Activated T-cell treated with anti-CD3 and anti-CD28 coated beads, Interleukin-2, amount 50 U/mL, for 4 hours (primary cell): Measurements from ENCODE around the gene DLEU7. TPM values are rescaled to one million over a fixed set of nuclear protein-coding genes. Genes with fewer than 3 reads are reported as not detected.

ENCODE experiments used
- ATAC-seq, 2 donors: fragments of 200-7000 bp; cut with Tn5 transposase; one replicate each; pipeline ENCODE4 v1.10.0; 2021
- DNase-seq: peaks from one replicate; pipeline ENCODE4 v3.0.0-alpha.2; 2020
- H3K27me3 Mint-ChIP-seq: one replicate; pipeline ENCODE4 v1.8.0; 2021; ENCODE audit warnings: low read depth, mixed read lengths
- H3K36me3 Mint-ChIP-seq: one replicate; pipeline ENCODE4 v1.8.0; 2022; ENCODE audit warnings: mixed read lengths; ENCODE audit not compliant: insufficient read depth
- H3K4me1 Mint-ChIP-seq: one replicate; pipeline ENCODE4 v1.8.0; 2021; ENCODE audit warnings: low read depth, mixed read lengths
- H3K4me3 Mint-ChIP-seq: one replicate; pipeline ENCODE4 v1.8.0; 2021; ENCODE audit warnings: mild to moderate bottlenecking, moderate library complexity, mixed read lengths
- H3K9me3 Mint-ChIP-seq: one replicate; pipeline ENCODE4 v1.8.0; 2021; ENCODE audit warnings: mixed read lengths
- total RNA-seq, 3 donors: library from RNA; stranded (reverse); gene quantifications; one replicate each; pipeline ENCODE4 v1.2.1, GENCODE V29; 2021

Gene DLEU7
- not detected for total RNA-seq

GRCh38 chr13:50843257-50844083 lies at the start of gene DLEU7:
Gene DLEU7 (minus strand): TSS chr13:50843692. CDS start chr13:50843646, 46 bp downstream.
- H3K4me3 Mint-ChIP-seq: no peak within 1 kb of the TSS
- peaks cover 10% of the 10 kb centered on the region for H3K27me3 Mint-ChIP-seq
- no peaks in the 10 kb centered on the region for H3K9me3 Mint-ChIP-seq
- ATAC-seq (no peak), DNase-seq (no peak)
- no peaks in the 10 kb centered on the region for H3K36me3 Mint-ChIP-seq
- H3K4me1 Mint-ChIP-seq: peaks cover 14% of the 10 kb centered on the region

- ATAC-seq (peak; percentile 25 to 36), DNase-seq (peak; percentile 12)
- no peaks in the 10 kb centered on the region for H3K27me3 Mint-ChIP-seq
- peaks cover 4% of the 10 kb centered on the region for H3K9me3 Mint-ChIP-seq
- peaks cover 48% of the 10 kb centered on the region for H3K4me1 Mint-ChIP-seq
- peak overlapping the region; percentile 56 for H3K4me3 Mint-ChIP-seq
- peaks cover 8% of the 10 kb centered on the region for H3K36me3 Mint-ChIP-seq
Measured at GRCh38 chr13:50892210-50892944, 48.9 kb upstream of the DLEU7 start.

GRCh38 chr13:50891206-50891605 lies 47.7 kb upstream of the DLEU7 start:
- Mint-ChIP-seq H3K4me1 (peaks cover 47% of the 10 kb centered on the region), H3K27me3 (no peaks in the 10 kb centered on the region), H3K4me3 (no peak overlapping the region), H3K36me3 (peaks cover 8% of the 10 kb centered on the region), H3K9me3 (peaks cover 4% of the 10 kb centered on the region)
- ATAC-seq (no peak), DNase-seq (no peak)

GRCh38 chr13:50889317-50889716 lies 45.8 kb upstream of the DLEU7 start:
- Mint-ChIP-seq H3K36me3 (peaks cover 2% of the 10 kb centered on the region), H3K9me3 (no peaks in the 10 kb centered on the region), H3K27me3 (no peaks in the 10 kb centered on the region), H3K4me3 (no peak overlapping the region), H3K4me1 (peaks cover 41% of the 10 kb centered on the region)
- ATAC-seq: no peak
- DNase-seq: no peak

- H3K27me3 Mint-ChIP-seq: no peaks in the 10 kb centered on the region
- no peaks in the 10 kb centered on the region for H3K36me3 Mint-ChIP-seq
- H3K4me3 Mint-ChIP-seq: no peak overlapping the region
- no peak for DNase-seq
- peaks cover 32% of the 10 kb centered on the region for H3K4me1 Mint-ChIP-seq
- ATAC-seq: no peak
- no peaks in the 10 kb centered on the region for H3K9me3 Mint-ChIP-seq
Measured at GRCh38 chr13:50888362-50888761, 44.9 kb upstream of the DLEU7 start.

- Mint-ChIP-seq H3K27me3 (no peaks in the 10 kb centered on the region), H3K9me3 (peaks cover 3% of the 10 kb centered on the region), H3K4me1 (peaks cover 22% of the 10 kb centered on the region), H3K4me3 (no peak overlapping the region), H3K36me3 (no peaks in the 10 kb centered on the region)
- ATAC-seq: no peak
- no peak for DNase-seq
Measured at GRCh38 chr13:50887151-50887550, 43.7 kb upstream of the DLEU7 start.

GRCh38 chr13:50884265-50884664 lies 40.8 kb upstream of the DLEU7 start:
- DNase-seq: no peak
- Mint-ChIP-seq H3K9me3 (peaks cover 3% of the 10 kb centered on the region), H3K36me3 (peaks cover 2% of the 10 kb centered on the region), H3K4me3 (no peak overlapping the region), H3K27me3 (peaks cover 4% of the 10 kb centered on the region), H3K4me1 (peaks cover 3% of the 10 kb centered on the region)
- ATAC-seq: no peak

- Mint-ChIP-seq H3K4me1 (no peaks in the 10 kb centered on the region), H3K4me3 (no peak overlapping the region), H3K36me3 (peaks cover 2% of the 10 kb centered on the region), H3K27me3 (peaks cover 4% of the 10 kb centered on the region), H3K9me3 (peaks cover 3% of the 10 kb centered on the region)
- DNase-seq (no peak), ATAC-seq (no peak)
Measured at GRCh38 chr13:50883728-50884127, 40.2 kb upstream of the DLEU7 start.

- no peak for DNase-seq
- Mint-ChIP-seq H3K27me3 (peaks cover 4% of the 10 kb centered on the region), H3K4me3 (no peak overlapping the region), H3K9me3 (peaks cover 3% of the 10 kb centered on the region), H3K36me3 (peaks cover 2% of the 10 kb centered on the region), H3K4me1 (no peaks in the 10 kb centered on the region)
- no peak for ATAC-seq
Measured at GRCh38 chr13:50882816-50883435, 39.4 kb upstream of the DLEU7 start.

GRCh38 chr13:50873991-50874390 lies 30.5 kb upstream of the DLEU7 start:
- ATAC-seq (no peak), DNase-seq (no peak)
- Mint-ChIP-seq H3K4me3 (no peak overlapping the region), H3K4me1 (no peaks in the 10 kb centered on the region), H3K36me3 (no peaks in the 10 kb centered on the region), H3K9me3 (no peaks in the 10 kb centered on the region), H3K27me3 (no peaks in the 10 kb centered on the region)

- H3K4me1 Mint-ChIP-seq: no peaks in the 10 kb centered on the region
- H3K36me3 Mint-ChIP-seq: no peaks in the 10 kb centered on the region
- H3K27me3 Mint-ChIP-seq: no peaks in the 10 kb centered on the region
- no peak for ATAC-seq
- no peak overlapping the region for H3K4me3 Mint-ChIP-seq
- DNase-seq: no peak
- H3K9me3 Mint-ChIP-seq: no peaks in the 10 kb centered on the region
Measured at GRCh38 chr13:50873467-50873866, 30.0 kb upstream of the DLEU7 start.

GRCh38 chr13:50871405-50871804 lies 27.9 kb upstream of the DLEU7 start:
- ATAC-seq: no peak
- H3K4me3 Mint-ChIP-seq: no peak overlapping the region

GRCh38 chr13:50867637-50867945 lies 24.1 kb upstream of the DLEU7 start:
- ATAC-seq (no peak), DNase-seq (no peak)
- Mint-ChIP-seq H3K9me3 (no peaks in the 10 kb centered on the region), H3K4me3 (no peak overlapping the region), H3K36me3 (no peaks in the 10 kb centered on the region), H3K27me3 (no peaks in the 10 kb centered on the region), H3K4me1 (no peaks in the 10 kb centered on the region)

More at GRCh38 chr13:50871405-50871804, 27.9 kb upstream of the DLEU7 start:
- Mint-ChIP-seq H3K36me3 (no peaks in the 10 kb centered on the region), H3K4me1 (no peaks in the 10 kb centered on the region), H3K9me3 (no peaks in the 10 kb centered on the region), H3K27me3 (no peaks in the 10 kb centered on the region)
- DNase-seq: no peak

GRCh38 chr13:50866817-50867636 lies 23.5 kb upstream of the DLEU7 start:
- Mint-ChIP-seq H3K36me3 (no peaks in the 10 kb centered on the region), H3K27me3 (no peaks in the 10 kb centered on the region), H3K9me3 (no peaks in the 10 kb centered on the region), H3K4me1 (no peaks in the 10 kb centered on the region), H3K4me3 (no peak overlapping the region)
- no peak for ATAC-seq
- no peak for DNase-seq
